ENCODE results near the gene GRHL1. TPM values are rescaled to one million over a fixed set of nuclear protein-coding genes. Genes with fewer than 3 reads are reported as not detected.

The GRHL1 gene
- total and polyA plus RNA-seq, 2 of the 8 experiments (the other 6 are each of a cell fraction or from before 2014, with no cell fraction given), result 1.3 to 3.6 TPM

DNA sequence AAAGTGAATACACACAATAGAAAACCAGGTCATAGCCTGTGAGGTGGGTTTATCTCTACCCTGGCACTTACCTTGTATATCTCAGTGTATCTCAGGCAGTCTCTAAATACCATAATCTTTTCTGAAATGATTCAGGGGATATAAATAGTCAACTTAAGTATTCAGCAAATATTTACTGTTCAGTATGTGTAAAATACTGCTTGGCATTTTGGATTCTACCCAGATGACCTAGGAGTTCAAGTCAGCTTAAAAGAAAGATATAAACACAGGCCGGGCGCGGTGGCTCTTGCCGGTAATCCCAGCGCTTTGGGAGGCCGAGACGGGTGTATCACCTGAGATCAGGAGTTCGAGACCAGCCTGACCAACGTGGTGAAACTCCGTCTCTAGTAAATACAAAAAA, 23.8 kb downstream of the GRHL1 start:
- H3K4me2 ChIP-seq (ENCODE audit: insufficient read depth in 1 of 2, low read depth in 2 of 2, low read length in 2 of 2), result no peak overlapping the region
- 94% methylated on average over 10 of the region's 10 CpGs; no CpG with 5 or more reads in 1 of the 2 experiments for WGBS, 2 experiments (ENCODE audit: extremely low coverage in 1 of 2, insufficient coverage in 1 of 2, insufficient read length in 1 of 2, insufficient replicate concordance in 2 of 2, low coverage in 1 of 2, low lambda C conversion rate in 2 of 2, missing lambda C conversion rate in 1 of 2)
- CTCF ChIA-PET (ENCODE audit: partially characterized antibody), result interaction anchor here (0.6 to 3.5 kb wide), 4 partner anchors 10 to 468 kb away, joined by 3 to 40 read pairs (median 4); partner anchors contain the start of gene TAF1B

More for the DNA sequence above, 23.8 kb downstream of the GRHL1 start:
- H3K14ac ChIP-seq (ENCODE audit: insufficient read length), result no peak overlapping the region
- H4K91ac ChIP-seq (replicated peaks; ENCODE audit: insufficient read length, low read length), result no peak overlapping the region
- no peak for FAIRE-seq
- H2BK5ac ChIP-seq (ENCODE audit: low read depth, low read length), result no peak overlapping the region
- TF ChIP-seq YY1 (IDR thresholded peaks at IDR 0.05; ENCODE audit: low read depth, low read length), result no peak
- TF ChIP-seq CHD2 (IDR thresholded peaks at IDR 0.05; ENCODE audit: low read length), result no peak
- TF ChIP-seq, protein P1, sequence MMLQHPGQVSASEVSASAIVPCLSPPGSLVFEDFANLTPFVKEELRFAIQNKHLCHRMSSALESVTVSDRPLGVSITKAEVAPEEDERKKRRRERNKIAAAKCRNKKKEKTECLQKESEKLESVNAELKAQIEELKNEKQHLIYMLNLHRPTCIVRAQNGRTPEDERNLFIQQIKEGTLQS (IDR thresholded peaks at IDR 0.05; ENCODE audit: insufficient read depth, low read depth, low read length), result no peak
- TF ChIP-seq, protein P2, sequence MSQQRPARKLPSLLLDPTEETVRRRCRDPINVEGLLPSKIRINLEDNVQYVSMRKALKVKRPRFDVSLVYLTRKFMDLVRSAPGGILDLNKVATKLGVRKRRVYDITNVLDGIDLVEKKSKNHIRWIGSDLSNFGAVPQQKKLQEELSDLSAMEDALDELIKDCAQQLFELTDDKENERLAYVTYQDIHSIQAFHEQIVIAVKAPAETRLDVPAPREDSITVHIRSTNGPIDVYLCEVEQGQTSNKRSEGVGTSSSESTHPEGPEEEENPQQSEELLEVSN (IDR thresholded peaks at IDR 0.05), result no peak
- no peak for TF ChIP-seq EP300 (IDR thresholded peaks at IDR 0.05; ENCODE audit: borderline replicate concordance in 1 of 2, low read depth in 2 of 2, low read length in 2 of 2)
- TF ChIP-seq CBX5 (IDR thresholded peaks at IDR 0.05; ENCODE audit: low read depth, low read length), result no peak
- TF ChIP-seq POU5F1 (IDR thresholded peaks at IDR 0.05; ENCODE audit: low read depth, low read length), result no peak
- TF ChIP-seq EGR1 (IDR thresholded peaks at IDR 0.05; ENCODE audit: borderline replicate concordance, low read depth, low read length), result no peak
- no peak for TF ChIP-seq RNF2 (IDR thresholded peaks at IDR 0.05; ENCODE audit: borderline replicate concordance, low read depth, low read length, missing control alignments, poor library complexity, severe bottlenecking)
- TF ChIP-seq CTBP2 (IDR thresholded peaks at IDR 0.05; ENCODE audit: borderline replicate concordance, insufficient read depth, insufficient read length, low read length), result no peak
- H3K9ac ChIP-seq (replicated peaks in 1 of 4; ENCODE audit: extremely low read depth in 1 of 4, low read depth in 3 of 4, low read length in 3 of 4), result no peak overlapping the region
- no peaks in the 10 kb centered on the region for H3K9me3 ChIP-seq (ENCODE audit: insufficient read depth in 2 of 2, low read depth in 1 of 2, low read length in 1 of 2)
- H2AFZ ChIP-seq (ENCODE audit: low read length), result no peak overlapping the region
- no peak overlapping the region for H3K4ac ChIP-seq (replicated peaks; ENCODE audit: insufficient read length, low read depth, low read length)
- no peak for DNase-seq (ENCODE audit: low read depth in 1 of 2, low spot score in 2 of 2)
- H2AK5ac ChIP-seq (ENCODE audit: low read depth, low read length), result no peak overlapping the region
- no peaks in the 10 kb centered on the region for H3K4me1 ChIP-seq (replicated peaks in 1 of 4; ENCODE audit: control insufficient read depth in 3 of 4, insufficient read depth in 4 of 4, low read length in 3 of 4)
- no peak overlapping the region for H3K18ac ChIP-seq (ENCODE audit: extremely low read depth, low read length)
- no peak overlapping the region for H2BK20ac ChIP-seq (ENCODE audit: low read length)
- H4K5ac ChIP-seq (ENCODE audit: insufficient read length, low read depth, low read length), result no peak overlapping the region
- POLR2A ChIA-PET (ENCODE audit: partially characterized antibody), result no interaction called here
- no peaks in the 10 kb centered on the region for H3K79me2 ChIP-seq (ENCODE audit: control insufficient read depth in 1 of 2, insufficient read depth in 2 of 2, low read length in 2 of 2)
- H2BK15ac ChIP-seq (ENCODE audit: low read length), result no peak overlapping the region
- H3K27me3 ChIP-seq (replicated peaks in 1 of 4; ENCODE audit: control insufficient read depth in 3 of 4, extremely low read depth in 1 of 4, insufficient read depth in 3 of 4, low read length in 3 of 4), result no peaks in the 10 kb centered on the region
- no peak overlapping the region for H3K56ac ChIP-seq (replicated peaks; ENCODE audit: insufficient read length, low read depth, low read length)
- no peaks in the 10 kb centered on the region for H3K23me2 ChIP-seq (ENCODE audit: low read depth, low read length)
- H4K20me1 ChIP-seq (replicated peaks in 1 of 2; ENCODE audit: control insufficient read depth in 1 of 2, insufficient read depth in 2 of 2, low read length in 2 of 2), result no peaks in the 10 kb centered on the region
- H3K27ac ChIP-seq (ENCODE audit: low read depth, low read length), result no peak overlapping the region
- no peak overlapping the region for H2BK12ac ChIP-seq (ENCODE audit: low read depth, low read length)
- no peak overlapping the region for H2BK120ac ChIP-seq (replicated peaks; ENCODE audit: low read depth, low read length)
- no peaks in the 10 kb centered on the region for H3K79me1 ChIP-seq (ENCODE audit: low read depth, low read length)
- H3K36me3 ChIP-seq (ENCODE audit: control insufficient read depth in 2 of 4, insufficient read depth in 4 of 4, low read length in 3 of 4), result no peaks in the 10 kb centered on the region; a peak in 1 of 8 replicates
- H4K8ac ChIP-seq (ENCODE audit: extremely low read depth, insufficient read depth, low read length), result no peak overlapping the region
- H3K4me3 ChIP-seq (ENCODE audit: extremely low read depth in 1 of 4, insufficient read depth in 2 of 4, low read depth in 3 of 4, low read length in 4 of 4), result no peak overlapping the region
- no peak overlapping the region for H3K23ac ChIP-seq (ENCODE audit: insufficient read length)

Data from H1 (cell line).